Colon (tissue), 2 donors: ENCODE results near the gene AGPAT2.
"Not testable (repeated sequence)": the region's sequence is repeated elsewhere in the genome, so short reads cannot be mapped to it uniquely, and the experiment has no call there.

Experiments
- FAIRE-seq: peaks from 2 replicates; lab custom pipeline; 2012; peaks lifted over from hg19 to GRCh38; lab: Jason Lieb, UNC
- donor health status: control.
- donor health status: control.

AGPAT2 gene

GRCh38 chr9:136720251-136720897 is 33.1 kb upstream of the AGPAT2 start:
- no peak for FAIRE-seq

- no peak for FAIRE-seq
Observed at GRCh38 chr9:136719195-136719880, 32.1 kb upstream of the AGPAT2 start.

GRCh38 chr9:136718345-136719194 is 31.3 kb upstream of the AGPAT2 start:
- no peak for FAIRE-seq

- FAIRE-seq, result no peak
Observed at GRCh38 chr9:136717399-136717798, 30.1 kb upstream of the AGPAT2 start.

- FAIRE-seq, result no peak
Observed at GRCh38 chr9:136714893-136715274, 27.6 kb upstream of the AGPAT2 start.

- no peak for FAIRE-seq
Observed at GRCh38 chr9:136714096-136714892, 27.0 kb upstream of the AGPAT2 start.

GRCh38 chr9:136713550-136713949 is 26.3 kb upstream of the AGPAT2 start:
- FAIRE-seq, result no peak

- no peak for FAIRE-seq
Observed at GRCh38 chr9:136712690-136713544, 25.7 kb upstream of the AGPAT2 start.

GRCh38 chr9:136711751-136712689 is 24.8 kb upstream of the AGPAT2 start, which contains the start of gene DIPK1B:
DIPK1B (plus strand) TSS chr9:136712572; CDS start chr9:136712666, 94 bp downstream.
- FAIRE-seq, result no peak

- not testable (repeated sequence) for FAIRE-seq
Observed at GRCh38 chr9:136711219-136711648, 24.0 kb upstream of the AGPAT2 start.

GRCh38 chr9:136710543-136710942 is 23.3 kb upstream of the AGPAT2 start:
- no peak for FAIRE-seq

GRCh38 chr9:136709454-136710109 is 22.3 kb upstream of the AGPAT2 start:
- FAIRE-seq, result no peak

- no peak for FAIRE-seq
Observed at GRCh38 chr9:136707849-136708517, 20.7 kb upstream of the AGPAT2 start.

GRCh38 chr9:136707011-136707410 is 19.8 kb upstream of the AGPAT2 start:
- no peak for FAIRE-seq

- FAIRE-seq, result no peak
Observed at GRCh38 chr9:136705564-136705963, 18.3 kb upstream of the AGPAT2 start.

- FAIRE-seq, result not testable (repeated sequence)
Observed at GRCh38 chr9:136704741-136705140, 17.5 kb upstream of the AGPAT2 start.

GRCh38 chr9:136703276-136703860 is 16.1 kb upstream of the AGPAT2 start:
- FAIRE-seq, result no peak

GRCh38 chr9:136701668-136702053 is 14.4 kb upstream of the AGPAT2 start:
- FAIRE-seq, result no peak
